ENCODE measurements around the gene MYOG.
A peak's percentile ranks its signal among the peaks of the same experiment; 100 is the strongest.

The MYOG gene

DNA sequence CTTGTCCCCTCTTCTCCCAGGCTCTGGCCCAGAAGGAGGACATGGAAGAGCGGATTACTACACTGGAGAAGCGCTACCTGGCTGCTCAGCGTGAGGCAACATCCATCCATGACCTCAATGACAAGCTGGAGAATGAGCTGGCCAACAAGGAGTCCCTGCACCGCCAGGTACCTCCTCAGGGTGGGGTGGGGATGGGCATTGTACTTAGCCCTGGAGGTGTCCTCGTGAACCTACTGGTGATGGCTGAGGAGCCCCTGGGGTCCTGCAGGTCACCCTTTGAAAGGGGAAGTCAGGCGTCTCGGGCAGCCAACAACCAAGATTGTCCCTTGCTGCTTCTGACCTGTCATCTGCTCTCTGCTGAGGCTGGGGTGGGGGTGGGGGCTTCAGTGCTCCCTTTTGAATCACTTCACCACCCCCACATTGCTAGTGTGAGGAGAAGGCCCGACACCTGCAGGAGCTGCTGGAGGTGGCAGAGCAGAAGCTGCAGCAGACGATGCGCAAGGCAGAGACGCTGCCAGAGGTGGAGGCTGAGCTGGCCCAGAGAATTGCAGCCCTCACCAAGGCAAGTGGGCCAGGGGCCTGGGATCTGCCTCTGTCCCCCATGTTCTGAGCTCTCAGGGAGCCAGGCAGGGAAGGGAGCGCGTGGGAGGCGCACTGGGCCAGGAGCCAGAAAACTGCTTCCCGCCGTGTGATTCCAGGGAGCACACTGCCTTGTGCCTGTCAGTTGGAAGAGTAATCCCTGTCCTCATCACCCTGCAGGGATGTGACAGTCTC, 39.8 kb downstream of the MYOG start:
- Histone ChIP-seq H3K36me3 (peaks cover 90% of the 10 kb centered on the region), H3K4me3 (ENCODE audit: low read depth, low read length) (no peak overlapping the region), H3K9me3 (ENCODE audit: severe bottlenecking) (no peaks in the 10 kb centered on the region), H3K27me3 (ENCODE audit: insufficient read depth, low read depth, severe bottlenecking) (no peaks in the 10 kb centered on the region), H3K27ac (no peak overlapping the region)
- TF ChIP-seq, protein P1, sequence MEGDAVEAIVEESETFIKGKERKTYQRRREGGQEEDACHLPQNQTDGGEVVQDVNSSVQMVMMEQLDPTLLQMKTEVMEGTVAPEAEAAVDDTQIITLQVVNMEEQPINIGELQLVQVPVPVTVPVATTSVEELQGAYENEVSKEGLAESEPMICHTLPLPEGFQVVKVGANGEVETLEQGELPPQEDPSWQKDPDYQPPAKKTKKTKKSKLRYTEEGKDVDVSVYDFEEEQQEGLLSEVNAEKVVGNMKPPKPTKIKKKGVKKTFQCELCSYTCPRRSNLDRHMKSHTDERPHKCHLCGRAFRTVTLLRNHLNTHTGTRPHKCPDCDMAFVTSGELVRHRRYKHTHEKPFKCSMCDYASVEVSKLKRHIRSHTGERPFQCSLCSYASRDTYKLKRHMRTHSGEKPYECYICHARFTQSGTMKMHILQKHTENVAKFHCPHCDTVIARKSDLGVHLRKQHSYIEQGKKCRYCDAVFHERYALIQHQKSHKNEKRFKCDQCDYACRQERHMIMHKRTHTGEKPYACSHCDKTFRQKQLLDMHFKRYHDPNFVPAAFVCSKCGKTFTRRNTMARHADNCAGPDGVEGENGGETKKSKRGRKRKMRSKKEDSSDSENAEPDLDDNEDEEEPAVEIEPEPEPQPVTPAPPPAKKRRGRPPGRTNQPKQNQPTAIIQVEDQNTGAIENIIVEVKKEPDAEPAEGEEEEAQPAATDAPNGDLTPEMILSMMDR (IDR thresholded peaks at IDR 0.05; ENCODE audit: low read depth, low read length) = no peak
- no peak for DNase-seq

DNA sequence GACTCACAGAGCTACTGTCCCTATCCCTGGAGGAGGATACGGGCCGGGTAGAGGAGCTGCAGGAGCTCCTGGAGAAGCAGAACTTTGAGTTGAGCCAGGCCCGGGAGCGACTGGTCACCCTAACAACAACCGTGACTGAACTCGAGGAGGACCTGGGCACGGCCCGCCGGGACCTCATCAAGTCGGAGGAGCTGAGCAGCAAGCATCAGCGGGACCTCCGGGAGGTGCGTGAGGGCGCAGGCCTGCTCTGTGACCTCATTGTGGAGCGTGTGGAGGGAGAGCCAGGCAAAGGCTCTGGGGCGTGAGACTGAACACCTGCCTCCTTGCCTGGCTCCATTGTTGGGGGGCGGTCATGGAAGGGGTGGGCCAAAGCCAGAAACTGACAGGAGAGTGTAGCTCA, 40.5 kb downstream of the MYOG start:
- Histone ChIP-seq H3K9me3 (ENCODE audit: severe bottlenecking) (no peaks in the 10 kb centered on the region), H3K27me3 (ENCODE audit: insufficient read depth, low read depth, severe bottlenecking) (no peaks in the 10 kb centered on the region), H3K36me3 (peaks cover 92% of the 10 kb centered on the region), H3K4me3 (ENCODE audit: low read depth, low read length) (no peak overlapping the region), H3K27ac (no peak overlapping the region)
- TF ChIP-seq, protein P1 (IDR thresholded peaks at IDR 0.05; ENCODE audit: low read depth, low read length) = no peak
- DNase-seq = no peak

DNA sequence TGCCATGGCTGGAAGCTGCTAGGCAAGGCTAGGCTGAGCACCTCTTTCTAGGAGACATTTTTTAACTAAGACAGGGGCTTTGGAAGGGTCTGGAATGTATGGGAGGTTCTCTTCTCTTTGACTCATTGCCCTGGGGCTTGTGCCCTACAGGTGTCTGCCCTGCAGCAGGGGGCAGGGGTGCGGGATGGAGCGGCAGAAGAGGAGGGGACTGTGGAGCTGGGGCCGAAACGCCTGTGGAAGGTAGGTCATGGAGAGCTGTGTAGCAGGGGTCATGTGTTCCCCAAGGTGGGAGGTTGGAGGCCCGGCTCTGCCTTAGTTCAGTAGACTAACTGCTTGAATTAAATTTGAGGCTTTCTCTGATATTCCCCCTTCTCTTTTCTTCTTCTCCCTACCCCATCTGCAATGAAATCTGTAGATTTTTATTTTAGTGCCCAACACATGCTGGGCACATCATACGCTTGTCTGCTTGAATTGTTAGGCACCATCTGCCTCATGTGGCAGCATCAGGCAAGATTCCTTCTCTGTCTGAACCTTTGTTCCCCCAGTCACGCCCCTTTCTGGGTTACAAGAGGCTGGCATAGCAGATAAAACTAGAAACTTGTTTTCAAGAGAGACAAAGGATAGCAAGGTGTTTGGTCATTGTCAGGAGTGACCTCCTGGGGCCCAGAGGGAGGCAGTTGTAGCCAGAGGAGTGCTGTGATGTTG, 41.1 kb downstream of the MYOG start:
- TF ChIP-seq, protein P1 (IDR thresholded peaks at IDR 0.05; ENCODE audit: low read depth, low read length) = no peak
- no peaks in the 10 kb centered on the region for H3K27me3 ChIP-seq (ENCODE audit: insufficient read depth, low read depth, severe bottlenecking)
- no peaks in the 10 kb centered on the region for H3K9me3 ChIP-seq (ENCODE audit: severe bottlenecking)
- no peak overlapping the region for H3K4me3 ChIP-seq (ENCODE audit: low read depth, low read length)
- peaks cover 92% of the 10 kb centered on the region for H3K36me3 ChIP-seq
- no peak for DNase-seq
- no peak overlapping the region for H3K27ac ChIP-seq

DNA sequence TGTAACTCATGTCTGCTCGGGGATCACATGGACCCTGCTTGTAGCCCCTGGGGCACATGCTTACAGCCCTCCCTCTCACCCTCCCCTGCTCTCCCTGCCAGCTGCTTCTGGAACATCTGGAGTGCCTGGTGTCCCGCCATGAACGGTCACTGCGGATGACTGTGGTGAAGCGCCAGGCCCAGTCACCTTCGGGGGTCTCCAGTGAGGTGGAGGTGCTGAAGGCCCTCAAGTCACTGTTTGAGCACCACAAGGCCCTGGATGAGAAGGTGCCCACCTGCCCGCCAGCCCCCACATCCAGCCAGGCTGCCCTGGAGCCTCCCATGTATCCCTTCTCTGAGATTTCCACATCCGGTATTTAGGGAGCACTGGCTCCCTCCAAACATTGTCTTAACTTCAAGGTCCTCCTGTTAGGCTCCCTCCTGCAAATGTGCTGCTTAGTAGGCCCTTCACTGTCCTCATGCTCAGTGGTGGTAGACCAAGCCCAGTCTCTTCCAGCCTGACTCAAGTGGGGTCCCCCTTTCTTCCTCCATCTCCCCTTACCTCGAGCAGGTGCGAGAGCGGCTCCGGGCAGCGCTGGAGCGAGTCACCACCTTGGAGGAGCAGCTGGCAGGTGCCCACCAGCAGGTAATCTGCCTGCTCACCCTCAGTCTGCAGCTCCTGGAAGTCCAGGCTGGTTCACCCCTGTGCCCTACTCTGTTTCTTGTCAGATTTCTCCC, 41.8 kb downstream of the MYOG start:
- Histone ChIP-seq H3K27me3 (ENCODE audit: insufficient read depth, low read depth, severe bottlenecking) (no peaks in the 10 kb centered on the region), H3K27ac (no peak overlapping the region), H3K9me3 (ENCODE audit: severe bottlenecking) (no peaks in the 10 kb centered on the region), H3K4me3 (ENCODE audit: low read depth, low read length) (no peak overlapping the region), H3K36me3 (peaks cover 94% of the 10 kb centered on the region)
- DNase-seq = no peak
- TF ChIP-seq, protein P1 (IDR thresholded peaks at IDR 0.05; ENCODE audit: low read depth, low read length) = no peak

DNA sequence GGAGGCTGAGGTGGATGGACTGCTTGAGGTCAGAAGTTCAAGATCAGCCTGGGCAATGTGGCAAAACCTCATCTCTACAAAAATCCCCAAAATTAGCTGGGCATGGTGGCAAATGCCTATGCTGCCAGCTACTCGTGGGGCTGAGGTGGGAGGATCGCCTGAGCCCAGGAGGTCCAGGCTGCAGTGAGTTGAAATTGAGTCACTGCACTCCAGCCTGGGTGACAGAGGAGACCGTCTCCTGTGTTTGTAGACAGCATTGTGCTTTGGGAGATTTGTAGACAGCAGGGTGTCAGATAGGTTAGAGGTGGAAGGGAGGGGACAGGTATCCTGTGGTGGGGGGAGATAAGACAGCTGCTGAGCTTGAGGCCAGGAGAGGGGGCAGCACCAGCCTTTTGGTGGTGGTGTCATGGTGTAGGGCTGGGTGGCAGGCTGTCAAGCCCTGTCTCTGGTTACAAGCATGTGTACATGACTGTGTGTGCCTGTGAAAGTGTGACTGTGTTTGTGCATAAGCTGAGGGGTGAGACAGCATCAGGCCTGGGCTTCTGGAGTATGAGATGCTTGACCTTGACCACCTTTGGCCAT, 44.4 kb downstream of the MYOG start:
- no peak for DNase-seq
- H3K4me3 ChIP-seq (ENCODE audit: low read depth, low read length) = no peak overlapping the region
- no peaks in the 10 kb centered on the region for H3K9me3 ChIP-seq (ENCODE audit: severe bottlenecking)
- TF ChIP-seq, protein P1 (IDR thresholded peaks at IDR 0.05; ENCODE audit: low read depth, low read length) = 0 out of 2 replicates have a peak, but pooled peaks have one; percentile 8
- H3K27ac ChIP-seq = no peak overlapping the region
- H3K36me3 ChIP-seq = peaks cover 76% of the 10 kb centered on the region
- H3K27me3 ChIP-seq (ENCODE audit: insufficient read depth, low read depth, severe bottlenecking) = no peaks in the 10 kb centered on the region

All from WERI-Rb-1 (cell line).